ENCODE measurements around the gene CD22.

- TF ChIP-seq POLR2AphosphoS5 (IDR thresholded peaks at IDR 0.05; ENCODE audit: low read depth, low read length) (no peak), POLR2A (IDR thresholded peaks at IDR 0.05; ENCODE audit: low read depth, low read length) (no peak), TAF1 (IDR thresholded peaks at IDR 0.05; ENCODE audit: borderline replicate concordance, low read depth, low read length) (no peak)
Observed at GRCh38 chr19:35309481-35310279, 19.3 kb upstream of the CD22 start.
